Raji (cell line): ENCODE measurements around the gene DDO.

ENCODE experiments used
- POLR2A ChIP-seq: IDR thresholded peaks from 2 replicates; pipeline ENCODE4 v1.6.1; 2011; ENCODE audit warnings: low read depth, low read length, control low read depth; ENCODE audit not compliant: insufficient read depth

DDO gene

GRCh38 chr6:110430236-110430635 lies 14.9 kb upstream of the DDO start:
- no peak for TF ChIP-seq POLR2A

GRCh38 chr6:110428153-110428552 lies 12.8 kb upstream of the DDO start:
- no peak for TF ChIP-seq POLR2A

DNA sequence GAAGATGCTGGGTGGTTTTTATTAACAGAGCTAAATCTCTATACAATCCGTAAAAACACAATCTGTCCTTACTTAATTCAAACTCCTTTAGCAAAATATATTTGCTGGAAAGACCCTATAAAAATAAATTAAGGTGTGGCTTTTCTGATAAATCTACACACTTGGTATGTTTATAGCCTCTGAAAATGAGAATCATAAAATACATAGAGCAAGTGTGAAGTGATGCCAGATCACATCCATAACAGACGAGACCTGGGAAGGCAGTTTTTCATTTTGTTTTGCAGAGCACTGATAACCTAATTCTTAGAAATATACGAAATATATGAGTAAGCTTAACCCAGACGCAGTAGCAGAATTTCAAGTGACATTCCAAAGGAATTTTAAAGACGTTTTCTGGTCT lies 10.4 kb upstream of the DDO start:
- no peak for TF ChIP-seq POLR2A

GRCh38 chr6:110422444-110422822 lies 7.1 kb upstream of the DDO start:
- no peak for TF ChIP-seq POLR2A

DNA sequence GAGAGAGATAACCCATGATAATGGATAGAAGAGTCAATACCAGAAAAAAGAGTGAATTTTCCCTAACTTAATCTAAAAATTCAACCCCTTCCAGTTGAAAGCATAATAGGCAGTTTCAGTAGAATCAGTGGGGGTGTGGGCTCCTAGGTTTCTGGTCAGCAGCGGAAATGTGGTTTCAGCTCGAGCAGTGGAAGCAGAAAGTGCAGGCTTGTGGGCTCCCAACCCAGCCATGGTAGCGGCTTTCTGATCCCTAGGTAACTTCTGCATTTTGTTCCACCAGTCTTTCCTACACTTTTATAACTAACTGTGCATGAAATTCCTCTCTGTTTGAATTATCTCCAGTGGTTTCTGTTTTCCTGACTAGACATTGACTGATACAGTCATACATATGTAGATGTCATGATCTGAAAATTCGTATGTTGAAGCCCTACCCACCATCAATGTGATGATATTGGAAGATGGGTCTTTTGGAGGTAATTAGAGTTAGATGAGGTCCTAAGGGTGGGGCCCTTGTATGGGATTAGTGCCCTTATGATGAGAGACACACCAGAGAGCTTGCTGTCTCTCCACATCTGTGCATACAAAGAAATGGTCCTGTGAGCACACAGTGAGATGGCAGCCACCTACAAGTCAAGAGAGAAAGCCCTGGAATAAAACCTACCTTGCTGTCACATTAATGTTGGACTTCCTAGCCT lies 6.5 kb upstream of the DDO start:
- no peak for TF ChIP-seq POLR2A

GRCh38 chr6:110419028-110419739 lies 3.8 kb upstream of the DDO start:
- TF ChIP-seq POLR2A: no peak

DNA sequence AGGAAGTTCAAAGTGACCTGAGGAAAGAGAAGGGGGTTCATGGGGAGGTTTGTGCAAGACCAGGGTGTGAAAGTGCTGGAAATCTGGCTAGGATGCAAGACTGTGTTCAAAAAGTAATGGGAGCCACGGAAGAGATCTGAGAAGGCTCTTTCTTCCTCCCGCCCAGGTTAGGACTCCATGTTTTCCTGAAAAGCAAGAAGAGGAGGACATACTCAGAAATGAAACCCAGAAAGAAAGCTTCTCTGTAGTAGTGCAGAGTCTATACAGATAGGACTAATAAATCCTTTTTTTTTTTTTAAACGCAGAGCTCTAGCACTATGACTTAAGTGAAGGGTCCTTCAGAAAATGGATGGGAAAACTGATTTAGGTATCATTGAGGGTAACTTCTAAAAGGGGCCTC lies 3.2 kb upstream of the DDO start:
- TF ChIP-seq POLR2A: no peak

DNA sequence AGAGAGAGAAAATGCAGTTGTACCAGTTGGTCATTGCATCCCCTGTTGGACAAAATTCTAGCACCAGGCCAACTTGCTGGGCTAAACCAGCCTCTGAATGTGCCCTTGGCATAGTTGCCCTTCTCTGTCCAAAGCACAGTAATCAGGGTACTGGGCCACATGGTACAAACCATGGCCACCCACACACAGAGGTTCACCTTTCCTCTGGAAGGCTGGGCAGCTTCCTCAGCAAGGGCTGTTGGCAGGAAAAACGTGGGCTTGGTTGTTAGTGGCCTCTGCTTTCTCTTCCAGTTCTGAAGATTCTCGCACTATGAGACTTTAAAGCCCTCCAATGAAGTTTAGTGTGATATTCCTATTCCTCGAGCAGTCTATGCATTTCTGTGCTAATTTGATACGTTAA lies 706 bp downstream of the DDO start:
- TF ChIP-seq POLR2A: no peak

- no peak for TF ChIP-seq POLR2A
These were observed 3.0 kb downstream of the DDO start for GRCh38 chr6:110412360-110412759.

- TF ChIP-seq POLR2A: no peak
These were observed 4.9 kb downstream of the DDO start for GRCh38 chr6:110410511-110410910.

DNA sequence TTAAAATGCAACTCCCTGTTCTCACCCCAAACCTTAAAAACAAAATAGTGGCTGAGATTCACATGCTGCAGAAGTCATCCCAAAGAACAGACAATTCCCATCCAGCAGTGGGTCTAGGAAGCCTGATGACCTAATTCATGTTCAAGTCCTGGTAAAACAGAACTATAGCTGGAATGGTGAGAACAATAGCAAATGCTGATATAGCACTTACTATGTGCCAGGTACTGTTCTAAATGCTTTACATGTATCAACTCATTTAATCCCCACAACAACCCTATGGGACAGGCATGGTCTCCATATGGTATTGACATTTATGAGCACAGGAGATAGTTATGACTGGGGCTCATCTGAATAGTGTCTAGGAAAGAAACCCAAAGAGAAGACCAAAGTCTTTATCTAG lies 5.6 kb downstream of the DDO start:
- TF ChIP-seq POLR2A: no peak

GRCh38 chr6:110408901-110409300 lies 6.5 kb downstream of the DDO start:
- no peak for TF ChIP-seq POLR2A

DNA sequence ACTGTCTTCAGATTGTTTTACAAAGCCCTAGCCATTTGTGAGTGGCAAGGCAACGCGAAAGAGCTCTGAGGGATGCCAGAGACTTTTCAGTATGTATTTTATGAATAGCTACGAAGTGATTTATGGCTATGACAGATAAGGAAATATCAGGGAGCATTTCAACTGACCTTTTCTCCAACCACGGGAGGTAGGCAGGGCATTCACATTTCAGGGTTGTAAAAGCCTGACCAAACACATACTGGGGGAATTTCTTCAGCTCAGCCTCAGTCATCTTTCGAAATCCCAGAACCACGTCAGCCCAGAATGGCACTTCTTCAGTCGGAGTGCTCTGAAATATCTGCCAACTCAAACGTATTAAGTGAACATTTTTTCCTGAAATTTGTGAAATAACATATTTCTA lies 10.8 kb downstream of the DDO start:
- TF ChIP-seq POLR2A: no peak

DNA sequence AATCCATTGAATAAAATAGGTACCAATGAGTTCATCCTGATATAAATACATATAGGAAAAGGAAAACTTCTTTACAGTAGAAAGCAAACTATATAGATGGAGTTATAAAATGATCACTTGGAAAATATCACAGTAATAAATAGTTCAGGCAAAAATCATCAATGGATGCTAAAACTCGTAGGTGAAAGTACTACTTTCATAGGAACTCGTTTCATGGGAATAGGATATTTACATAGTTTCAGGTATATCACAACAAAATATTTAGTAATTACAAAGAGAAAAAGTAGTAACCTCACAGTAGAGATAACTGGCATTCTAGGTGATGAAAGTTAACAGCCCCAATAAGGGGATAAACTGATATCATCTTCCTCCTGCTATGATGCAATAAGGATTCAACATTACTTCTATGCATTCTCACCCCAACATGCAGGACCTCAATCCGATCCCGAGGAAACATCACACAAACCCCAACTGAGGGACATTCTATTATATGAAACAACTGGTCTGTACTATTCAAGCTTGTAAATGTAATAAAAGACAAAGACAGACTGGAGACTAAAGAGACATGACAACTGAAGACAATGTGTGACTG lies 13.7 kb downstream of the DDO start:
- no peak for TF ChIP-seq POLR2A

DNA sequence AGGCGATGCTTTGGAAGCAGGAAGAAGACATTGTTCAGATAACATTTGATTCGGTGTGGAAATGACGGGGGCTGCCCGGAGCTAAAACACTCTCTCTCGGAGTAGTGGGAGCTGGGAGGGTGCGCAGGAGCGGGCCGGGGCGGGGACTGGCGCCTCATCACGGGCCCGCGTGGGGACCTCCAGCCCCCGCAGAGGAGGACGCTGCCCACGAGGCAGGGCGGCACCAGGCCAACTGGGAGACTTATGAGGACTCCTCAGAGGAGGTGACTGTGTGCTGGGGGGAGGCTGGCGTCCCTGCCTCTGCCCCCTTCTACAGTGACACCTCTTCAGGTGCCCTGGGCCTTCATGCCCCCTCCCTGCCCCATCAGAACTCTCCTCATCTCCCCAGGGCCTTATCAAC lies 15.2 kb downstream of the DDO start:
- no peak for TF ChIP-seq POLR2A

DNA sequence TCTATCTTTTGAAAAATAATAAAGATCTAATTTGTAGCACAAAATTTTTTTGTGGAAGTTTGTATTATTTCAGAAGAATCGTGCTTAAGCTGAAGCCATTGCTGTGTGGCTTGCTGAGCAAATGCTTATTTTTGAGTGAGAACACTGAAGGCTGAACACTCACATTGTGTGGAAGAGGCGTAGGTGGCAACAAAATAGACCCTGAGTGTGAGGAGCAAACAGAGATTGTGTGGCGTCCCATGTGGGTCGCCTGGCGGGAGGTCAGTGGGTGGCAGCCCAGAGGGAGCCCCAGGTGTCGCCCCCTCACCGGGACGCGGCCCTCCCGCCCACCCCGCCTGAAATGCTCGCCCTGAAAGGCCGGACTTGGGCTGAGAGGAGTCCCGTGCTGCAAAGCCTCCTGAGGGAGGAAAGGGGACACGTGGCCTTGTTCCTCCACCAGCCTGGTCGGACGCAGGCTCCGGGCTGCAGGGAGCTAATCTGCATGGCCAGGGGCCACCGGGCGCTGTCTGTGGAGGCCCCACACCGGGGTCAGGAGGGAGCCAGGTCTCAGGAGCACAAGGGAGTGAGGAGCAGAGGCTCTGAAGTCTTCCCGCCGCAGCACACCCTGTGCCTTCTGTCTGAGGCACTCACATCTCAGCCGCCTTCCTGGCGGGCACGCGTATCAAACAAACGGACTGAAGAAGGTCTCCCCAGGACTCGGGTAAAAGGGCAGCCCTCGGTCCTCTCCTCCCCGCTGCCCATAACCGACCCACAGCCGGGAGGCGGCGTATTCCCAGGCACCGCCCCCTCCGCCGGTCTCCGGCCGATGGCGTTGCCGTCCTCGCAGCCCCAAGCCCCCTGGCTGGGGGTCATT lies 15.9 kb downstream of the DDO start:
- no peak for TF ChIP-seq POLR2A

DNA sequence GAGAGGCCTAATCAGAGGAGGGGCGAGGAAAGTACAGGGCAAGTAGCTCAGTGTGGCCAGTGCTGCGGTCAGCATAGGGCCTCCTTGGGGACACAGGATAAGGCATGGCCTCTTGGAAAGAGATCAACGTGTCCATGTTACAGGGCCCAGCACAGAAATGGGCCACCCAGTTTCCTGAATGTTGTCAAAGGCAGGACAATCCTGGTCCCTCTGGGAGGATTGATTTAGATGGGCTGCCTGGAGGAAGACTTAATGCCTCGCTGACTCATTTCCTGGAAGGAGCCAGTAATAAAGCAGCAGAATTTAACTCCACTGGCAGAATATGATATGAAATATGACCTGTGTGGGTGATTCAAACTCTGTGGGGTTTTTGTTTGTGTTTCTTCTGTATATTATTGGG lies 16.6 kb downstream of the DDO start:
- no peak for TF ChIP-seq POLR2A
